Prostate gland (tissue), 2 donors: ENCODE data around the gene STK11.

Experiments
- POLR2AphosphoS5 ChIP-seq: sonication (generic); formaldehyde crosslinking; IDR thresholded peaks from one replicate; pipeline ENCODE4 v1.6.1; 2017; ENCODE audit warnings: antibody characterized with exemption
- TF ChIP-seq, protein P1 (sequence below), 4 experiments: fragments of 200-600 bp in 2 of 4; fragments of 450-650 bp in 2 of 4; sonication (generic) in 2 of 4; IDR thresholded peaks; 1 replicate in 3 of 4; 2 replicates in 1 of 4; pipeline ENCODE4 v1.5.1; 2016 to 2019; ENCODE audit warnings: antibody characterized with exemption in 4 of 4, mild to moderate bottlenecking in 2 of 4, moderate library complexity in 2 of 4

DNA sequence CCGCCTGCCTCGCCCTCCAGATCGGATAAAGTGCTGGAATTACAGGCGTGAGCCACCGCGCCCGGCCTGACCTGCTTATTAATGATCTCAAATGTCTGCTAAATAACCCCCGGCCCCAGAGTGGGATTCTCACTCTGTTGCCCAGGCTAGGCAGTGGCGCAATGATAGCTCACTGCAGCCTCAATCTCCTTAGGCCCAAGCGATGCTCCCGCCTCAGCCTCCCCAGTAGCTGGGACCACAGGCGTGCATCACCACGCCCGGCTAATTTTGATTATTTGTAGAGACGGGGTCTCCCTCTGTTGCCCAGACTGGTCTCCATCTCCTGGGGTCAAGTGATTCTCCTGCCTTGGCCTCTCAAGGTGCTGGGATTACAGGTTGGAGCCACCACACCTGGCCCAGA, 35.3 kb downstream of the STK11 start:
- TF ChIP-seq, protein P1, sequence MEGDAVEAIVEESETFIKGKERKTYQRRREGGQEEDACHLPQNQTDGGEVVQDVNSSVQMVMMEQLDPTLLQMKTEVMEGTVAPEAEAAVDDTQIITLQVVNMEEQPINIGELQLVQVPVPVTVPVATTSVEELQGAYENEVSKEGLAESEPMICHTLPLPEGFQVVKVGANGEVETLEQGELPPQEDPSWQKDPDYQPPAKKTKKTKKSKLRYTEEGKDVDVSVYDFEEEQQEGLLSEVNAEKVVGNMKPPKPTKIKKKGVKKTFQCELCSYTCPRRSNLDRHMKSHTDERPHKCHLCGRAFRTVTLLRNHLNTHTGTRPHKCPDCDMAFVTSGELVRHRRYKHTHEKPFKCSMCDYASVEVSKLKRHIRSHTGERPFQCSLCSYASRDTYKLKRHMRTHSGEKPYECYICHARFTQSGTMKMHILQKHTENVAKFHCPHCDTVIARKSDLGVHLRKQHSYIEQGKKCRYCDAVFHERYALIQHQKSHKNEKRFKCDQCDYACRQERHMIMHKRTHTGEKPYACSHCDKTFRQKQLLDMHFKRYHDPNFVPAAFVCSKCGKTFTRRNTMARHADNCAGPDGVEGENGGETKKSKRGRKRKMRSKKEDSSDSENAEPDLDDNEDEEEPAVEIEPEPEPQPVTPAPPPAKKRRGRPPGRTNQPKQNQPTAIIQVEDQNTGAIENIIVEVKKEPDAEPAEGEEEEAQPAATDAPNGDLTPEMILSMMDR (IDR thresholded peaks at IDR 0.05) = no peak
- TF ChIP-seq POLR2AphosphoS5 = no peak
